Measurements from ENCODE around the gene DNAI1.
A peak's percentile ranks its signal among the peaks of the same experiment; 100 is the strongest.

DNAI1 gene

DNA sequence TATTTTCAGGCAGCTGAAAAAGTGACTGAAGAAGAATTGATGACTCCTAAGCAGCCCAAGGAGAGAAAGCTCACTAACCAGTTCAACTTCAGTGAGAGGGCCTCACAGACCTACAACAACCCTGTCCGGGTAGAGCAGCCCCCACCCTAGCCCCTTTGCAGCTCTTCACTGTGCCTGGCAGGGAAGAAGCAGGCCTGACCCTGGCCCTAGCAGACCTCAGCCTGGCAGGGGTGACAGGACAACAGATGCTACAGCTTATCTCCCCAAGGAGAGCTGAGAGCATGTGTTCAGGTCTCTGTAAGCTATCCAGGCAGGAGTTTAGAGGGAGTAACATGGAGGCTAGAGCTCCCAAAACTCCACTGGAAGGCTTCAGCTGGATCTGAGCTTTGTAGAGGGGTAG, 31.8 kb downstream of the DNAI1 start:
- Histone ChIP-seq H3K27me3 (replicated peaks) (no peaks in the 10 kb centered on the region), H3K36me3 (replicated peaks) (no peaks in the 10 kb centered on the region), H3K4me3 (ENCODE audit: low read depth, low read length) (no peak overlapping the region), H3K27ac (no peak overlapping the region)
- no peak for DNase-seq
- in situ Hi-C loops (cut with HindIII; ENCODE audit: low pct_ligation_motif_present, low sequenced_read_pairs): no loop called here
- no peak for TF ChIP-seq CTCF (IDR thresholded peaks at IDR 0.05; ENCODE audit: low read depth, low read length, missing control alignments)

- Histone ChIP-seq H3K27ac (no peak overlapping the region), H3K27me3 (replicated peaks) (no peaks in the 10 kb centered on the region), H3K36me3 (replicated peaks) (no peaks in the 10 kb centered on the region), H3K4me3 (ENCODE audit: low read depth, low read length) (no peak overlapping the region)
- TF ChIP-seq CTCF (IDR thresholded peaks at IDR 0.05; ENCODE audit: low read depth, low read length, missing control alignments): no peak
- DNase-seq: no peak
- in situ Hi-C loops (cut with HindIII; ENCODE audit: low pct_ligation_motif_present, low sequenced_read_pairs): no loop called here
Observed at GRCh38 chr9:34490760-34491159, 32.2 kb downstream of the DNAI1 start.

- TF ChIP-seq CTCF (IDR thresholded peaks at IDR 0.05; ENCODE audit: low read depth, low read length, missing control alignments): no peak
- H3K4me3 ChIP-seq (ENCODE audit: low read depth, low read length): no peak overlapping the region
- in situ Hi-C loops (cut with HindIII; ENCODE audit: low pct_ligation_motif_present, low sequenced_read_pairs): no loop called here
- no peaks in the 10 kb centered on the region for H3K36me3 ChIP-seq (replicated peaks)
- no peak for DNase-seq
- no peak overlapping the region for H3K27ac ChIP-seq
- no peaks in the 10 kb centered on the region for H3K27me3 ChIP-seq (replicated peaks)
Observed at GRCh38 chr9:34491596-34491995, 33.0 kb downstream of the DNAI1 start.

DNA sequence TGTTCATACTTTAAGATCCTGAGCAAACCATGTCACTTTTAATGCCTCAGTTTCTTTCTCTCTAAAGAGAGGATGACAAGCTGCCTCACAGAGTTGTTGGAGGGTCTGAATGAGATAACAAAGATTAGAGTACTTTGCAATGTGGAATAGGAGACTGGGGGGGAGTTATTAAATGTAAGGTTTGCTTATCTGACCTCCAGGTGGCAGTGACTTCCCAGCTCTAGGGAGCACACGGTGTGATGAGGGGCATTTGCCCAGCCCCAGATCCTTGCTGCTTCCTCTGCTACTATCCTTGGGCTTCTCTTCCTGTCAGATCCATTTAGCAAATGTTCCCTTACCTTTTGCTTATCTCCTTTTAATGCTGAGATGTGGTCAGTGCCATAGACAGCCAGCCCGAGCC, 33.4 kb downstream of the DNAI1 start:
- H3K27me3 ChIP-seq (replicated peaks): no peaks in the 10 kb centered on the region
- no peak overlapping the region for H3K4me3 ChIP-seq (ENCODE audit: low read depth, low read length)
- no peak overlapping the region for H3K27ac ChIP-seq
- in situ Hi-C loops (cut with HindIII; ENCODE audit: low pct_ligation_motif_present, low sequenced_read_pairs): no loop called here
- H3K36me3 ChIP-seq (replicated peaks): no peaks in the 10 kb centered on the region
- DNase-seq: no peak
- no peak for TF ChIP-seq CTCF (IDR thresholded peaks at IDR 0.05; ENCODE audit: low read depth, low read length, missing control alignments)

- H3K27ac ChIP-seq: no peak overlapping the region
- H3K4me3 ChIP-seq (ENCODE audit: low read depth, low read length): no peak overlapping the region
- DNase-seq: peak; percentile 22
- H3K27me3 ChIP-seq (replicated peaks): no peaks in the 10 kb centered on the region
- no peak for TF ChIP-seq CTCF (IDR thresholded peaks at IDR 0.05; ENCODE audit: low read depth, low read length, missing control alignments)
- in situ Hi-C loops (cut with HindIII; ENCODE audit: low pct_ligation_motif_present, low sequenced_read_pairs): no loop called here
- H3K36me3 ChIP-seq (replicated peaks): no peaks in the 10 kb centered on the region
Observed at GRCh38 chr9:34493972-34494535, 35.4 kb downstream of the DNAI1 start.

GRCh38 chr9:34496149-34496712, 37.6 kb downstream of the DNAI1 start:
- no peak for DNase-seq
- in situ Hi-C loops (cut with HindIII; ENCODE audit: low pct_ligation_motif_present, low sequenced_read_pairs): no loop called here
- Histone ChIP-seq H3K36me3 (replicated peaks) (no peaks in the 10 kb centered on the region), H3K27me3 (replicated peaks) (no peaks in the 10 kb centered on the region), H3K27ac (no peak overlapping the region), H3K4me3 (ENCODE audit: low read depth, low read length) (no peak overlapping the region)
- TF ChIP-seq CTCF (IDR thresholded peaks at IDR 0.05; ENCODE audit: low read depth, low read length, missing control alignments): no peak

All from brain microvascular endothelial cell (primary cell).